ENCODE data around the gene TACC2.

TACC2 gene

DNA sequence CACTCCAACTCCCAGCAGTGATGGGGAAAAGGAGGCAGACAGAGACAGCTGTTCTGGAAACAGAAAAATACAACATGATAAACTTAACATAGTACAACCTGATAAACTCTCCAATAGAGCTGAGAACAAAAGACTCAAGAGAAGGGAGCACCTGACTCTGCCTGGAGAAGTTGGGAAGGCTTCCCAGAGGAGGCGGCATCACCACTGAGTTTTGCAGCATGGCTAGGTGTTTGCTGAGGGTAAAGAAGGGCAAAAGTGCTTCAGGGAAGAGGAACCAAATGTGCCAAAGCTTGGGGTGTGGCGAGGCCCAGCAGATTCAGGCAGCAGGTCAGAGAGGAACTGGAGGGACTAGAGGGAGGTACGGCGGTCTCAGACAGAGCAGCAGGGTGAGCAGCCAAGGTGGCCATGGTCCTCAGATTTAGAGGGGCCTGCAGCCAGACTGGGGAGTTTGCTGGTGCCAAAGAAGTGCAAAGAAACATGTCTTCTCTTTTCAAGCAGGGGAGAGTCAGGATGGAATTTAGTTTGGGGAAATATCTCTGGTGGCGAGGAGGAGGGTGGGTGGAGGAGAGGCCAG lies 162.2 kb downstream of the TACC2 start:
- TF ChIP-seq, protein P1, sequence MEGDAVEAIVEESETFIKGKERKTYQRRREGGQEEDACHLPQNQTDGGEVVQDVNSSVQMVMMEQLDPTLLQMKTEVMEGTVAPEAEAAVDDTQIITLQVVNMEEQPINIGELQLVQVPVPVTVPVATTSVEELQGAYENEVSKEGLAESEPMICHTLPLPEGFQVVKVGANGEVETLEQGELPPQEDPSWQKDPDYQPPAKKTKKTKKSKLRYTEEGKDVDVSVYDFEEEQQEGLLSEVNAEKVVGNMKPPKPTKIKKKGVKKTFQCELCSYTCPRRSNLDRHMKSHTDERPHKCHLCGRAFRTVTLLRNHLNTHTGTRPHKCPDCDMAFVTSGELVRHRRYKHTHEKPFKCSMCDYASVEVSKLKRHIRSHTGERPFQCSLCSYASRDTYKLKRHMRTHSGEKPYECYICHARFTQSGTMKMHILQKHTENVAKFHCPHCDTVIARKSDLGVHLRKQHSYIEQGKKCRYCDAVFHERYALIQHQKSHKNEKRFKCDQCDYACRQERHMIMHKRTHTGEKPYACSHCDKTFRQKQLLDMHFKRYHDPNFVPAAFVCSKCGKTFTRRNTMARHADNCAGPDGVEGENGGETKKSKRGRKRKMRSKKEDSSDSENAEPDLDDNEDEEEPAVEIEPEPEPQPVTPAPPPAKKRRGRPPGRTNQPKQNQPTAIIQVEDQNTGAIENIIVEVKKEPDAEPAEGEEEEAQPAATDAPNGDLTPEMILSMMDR (IDR thresholded peaks at IDR 0.05; ENCODE audit: low read depth, low read length), result no peak

DNA sequence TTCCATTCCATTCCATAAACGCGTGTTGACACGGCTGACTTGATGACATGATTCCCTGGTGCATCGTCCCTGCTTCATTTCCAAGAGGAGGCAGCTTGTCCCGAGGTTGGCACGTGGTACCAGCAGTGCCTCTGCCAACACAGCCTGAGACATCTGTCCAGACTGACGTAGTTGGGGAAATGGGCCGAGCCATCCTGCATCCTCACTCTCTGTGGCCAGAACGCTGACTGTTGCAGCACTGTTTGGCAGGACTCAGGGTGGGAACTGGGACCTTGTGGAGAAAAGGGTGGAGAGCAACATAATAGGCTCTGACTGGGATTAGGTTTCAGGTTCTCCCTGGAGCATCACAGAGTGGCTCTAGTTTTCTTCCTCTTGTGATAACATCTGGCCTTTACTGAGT lies 163.6 kb downstream of the TACC2 start:
- Histone ChIP-seq H3K36me3 (no peaks in the 10 kb centered on the region), H3K9me3 (no peaks in the 10 kb centered on the region), H3K4me1 (peaks cover 16% of the 10 kb centered on the region), H3K27me3 (no peaks in the 10 kb centered on the region), H3K4me3 (ENCODE audit: low read depth, low read length) (no peak overlapping the region)
- DNase-seq, result no peak
- TF ChIP-seq, protein P1 (IDR thresholded peaks at IDR 0.05; ENCODE audit: low read depth, low read length), result no peak

More for the DNA sequence above, 162.2 kb downstream of the TACC2 start:
- Histone ChIP-seq H3K9me3 (no peaks in the 10 kb centered on the region), H3K4me3 (ENCODE audit: low read depth, low read length) (no peak overlapping the region), H3K4me1 (peaks cover 18% of the 10 kb centered on the region), H3K27me3 (no peaks in the 10 kb centered on the region), H3K36me3 (no peaks in the 10 kb centered on the region)
- no peak for DNase-seq

DNA sequence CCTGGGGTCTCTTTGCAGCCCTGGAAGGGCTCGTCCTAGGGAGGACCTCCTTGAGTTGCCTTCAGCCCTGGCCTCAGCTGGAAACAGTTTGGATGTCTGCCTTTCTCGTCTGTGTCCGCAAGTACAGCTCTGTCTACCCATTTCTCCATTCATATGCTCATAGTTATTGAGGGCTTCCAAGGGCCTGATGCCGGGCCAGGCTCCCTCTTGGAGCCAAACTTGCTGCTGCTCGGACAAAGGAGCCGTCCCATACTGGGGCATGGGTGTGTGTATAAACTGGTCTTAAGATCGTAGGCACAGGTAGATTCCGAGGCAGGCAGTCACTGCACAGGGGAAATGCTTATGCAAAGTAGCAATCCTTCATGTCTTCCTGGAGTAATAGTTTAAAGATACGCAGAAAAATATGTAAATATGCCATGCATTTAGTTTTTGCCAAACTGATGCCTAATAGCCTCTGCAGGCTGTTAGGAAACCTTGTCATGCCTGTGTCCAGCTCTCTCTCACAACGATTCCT lies 165.1 kb downstream of the TACC2 start:
- no peak for DNase-seq
- H3K4me1 ChIP-seq, result peaks cover 3% of the 10 kb centered on the region
- H3K4me3 ChIP-seq (ENCODE audit: low read depth, low read length), result no peak overlapping the region
- no peaks in the 10 kb centered on the region for H3K27me3 ChIP-seq
- H3K36me3 ChIP-seq, result no peaks in the 10 kb centered on the region
- no peaks in the 10 kb centered on the region for H3K9me3 ChIP-seq
- TF ChIP-seq, protein P1 (IDR thresholded peaks at IDR 0.05; ENCODE audit: low read depth, low read length), result no peak

DNA sequence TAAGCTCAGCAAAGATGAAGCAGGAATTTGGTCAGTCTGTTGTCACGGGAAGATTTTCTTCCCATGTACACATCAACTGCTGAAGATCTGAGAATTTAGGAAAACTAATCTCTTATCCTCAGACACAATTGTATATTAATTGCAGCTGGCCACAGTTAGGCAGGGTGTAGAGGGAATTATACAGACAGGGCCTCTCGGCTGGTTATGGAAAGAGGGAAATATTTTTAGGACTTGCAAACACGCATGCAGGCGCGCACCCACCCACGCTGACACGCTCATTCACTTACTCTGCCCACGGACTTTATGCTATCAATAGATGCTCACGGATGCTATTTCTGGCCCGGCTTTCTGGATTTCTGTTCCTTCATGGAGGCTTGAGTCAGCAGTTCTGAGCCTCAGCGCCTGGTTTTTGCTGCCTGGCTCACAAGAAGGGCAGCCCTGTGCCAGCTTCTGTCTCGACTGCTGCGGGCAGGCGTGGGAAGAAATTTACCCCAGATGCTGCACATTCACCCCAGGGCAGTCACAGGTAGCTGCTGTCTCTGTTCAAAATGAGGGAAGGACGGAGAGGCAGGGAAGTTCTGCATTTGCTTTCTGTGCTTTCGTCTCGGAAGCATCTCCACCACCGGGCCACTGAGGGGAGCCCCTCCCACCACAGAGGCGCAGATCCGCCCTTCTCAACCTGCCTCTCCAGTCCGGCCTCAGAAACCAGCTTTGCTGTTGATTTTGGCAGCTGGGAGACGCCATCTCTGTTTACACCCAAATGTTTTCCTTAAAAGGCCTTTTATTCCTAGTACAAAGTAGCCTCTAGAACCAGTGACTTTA lies 165.8 kb downstream of the TACC2 start:
- H3K9me3 ChIP-seq, result no peaks in the 10 kb centered on the region
- H3K4me3 ChIP-seq (ENCODE audit: low read depth, low read length), result no peak overlapping the region
- H3K36me3 ChIP-seq, result no peaks in the 10 kb centered on the region
- no peaks in the 10 kb centered on the region for H3K27me3 ChIP-seq
- DNase-seq, result no peak
- H3K4me1 ChIP-seq, result peaks cover 3% of the 10 kb centered on the region; the same call in 1 of the 2 replicates
- TF ChIP-seq, protein P1 (IDR thresholded peaks at IDR 0.05; ENCODE audit: low read depth, low read length), result no peak

DNA sequence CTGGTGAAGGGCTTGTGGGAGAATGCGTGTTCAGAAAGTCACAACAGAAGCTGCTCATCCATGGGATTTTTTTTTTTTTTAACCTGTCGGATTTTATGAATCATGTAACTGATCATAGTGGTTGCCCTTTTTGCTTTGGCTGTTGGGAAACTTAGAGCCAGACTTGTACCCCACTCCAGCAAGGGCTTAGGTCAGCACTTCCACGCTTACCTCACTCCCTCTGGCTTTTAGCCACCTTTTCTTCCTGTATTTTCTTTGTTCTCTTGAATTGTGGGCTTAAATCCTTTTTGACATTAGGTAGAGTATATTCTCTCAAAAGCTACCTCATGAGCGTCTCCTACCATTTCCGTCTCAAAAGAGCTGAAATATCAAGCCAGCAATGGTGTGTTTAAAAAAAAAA lies 168.5 kb downstream of the TACC2 start:
- TF ChIP-seq, protein P1 (IDR thresholded peaks at IDR 0.05; ENCODE audit: low read depth, low read length), result no peak
- Histone ChIP-seq H3K4me1 (peaks cover 3% of the 10 kb centered on the region; the same call in 1 of the 2 replicates), H3K36me3 (no peaks in the 10 kb centered on the region), H3K4me3 (ENCODE audit: low read depth, low read length) (no peak overlapping the region), H3K9me3 (no peaks in the 10 kb centered on the region), H3K27me3 (no peaks in the 10 kb centered on the region)
- no peak for DNase-seq

DNA sequence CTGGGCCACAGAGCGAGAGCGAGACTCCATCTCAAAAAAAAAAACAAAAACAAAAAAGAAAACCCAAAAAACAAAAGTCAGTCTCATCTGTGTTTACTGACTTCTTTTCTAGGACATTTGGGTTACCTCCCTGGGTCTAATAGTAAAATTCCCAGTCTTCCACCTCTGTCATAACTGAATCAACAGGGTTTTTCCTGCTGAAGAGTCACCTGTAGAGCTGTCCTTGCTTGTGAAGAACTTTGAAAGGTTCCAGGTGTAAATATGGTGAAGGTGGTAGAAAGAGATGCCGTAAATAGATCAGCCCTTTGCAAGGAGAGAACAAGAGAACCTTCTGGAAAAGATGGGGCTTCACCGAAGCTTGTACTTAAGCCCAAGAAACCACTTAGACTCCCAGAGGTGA lies 169.4 kb downstream of the TACC2 start:
- no peak for DNase-seq
- Histone ChIP-seq H3K4me1 (peaks cover 3% of the 10 kb centered on the region; the same call in 1 of the 2 replicates), H3K36me3 (no peaks in the 10 kb centered on the region), H3K4me3 (ENCODE audit: low read depth, low read length) (no peak overlapping the region), H3K27me3 (no peaks in the 10 kb centered on the region), H3K9me3 (no peaks in the 10 kb centered on the region)
- TF ChIP-seq, protein P1 (IDR thresholded peaks at IDR 0.05; ENCODE audit: low read depth, low read length), result no peak

Data from BE2C (cell line).